Measurements from ENCODE around the gene ATP10A.

Gene ATP10A

GRCh38 chr15:25716414-25717126, 146.6 kb downstream of the ATP10A start:
- DNase-seq (ENCODE audit: low spot score) = no peak

DNA sequence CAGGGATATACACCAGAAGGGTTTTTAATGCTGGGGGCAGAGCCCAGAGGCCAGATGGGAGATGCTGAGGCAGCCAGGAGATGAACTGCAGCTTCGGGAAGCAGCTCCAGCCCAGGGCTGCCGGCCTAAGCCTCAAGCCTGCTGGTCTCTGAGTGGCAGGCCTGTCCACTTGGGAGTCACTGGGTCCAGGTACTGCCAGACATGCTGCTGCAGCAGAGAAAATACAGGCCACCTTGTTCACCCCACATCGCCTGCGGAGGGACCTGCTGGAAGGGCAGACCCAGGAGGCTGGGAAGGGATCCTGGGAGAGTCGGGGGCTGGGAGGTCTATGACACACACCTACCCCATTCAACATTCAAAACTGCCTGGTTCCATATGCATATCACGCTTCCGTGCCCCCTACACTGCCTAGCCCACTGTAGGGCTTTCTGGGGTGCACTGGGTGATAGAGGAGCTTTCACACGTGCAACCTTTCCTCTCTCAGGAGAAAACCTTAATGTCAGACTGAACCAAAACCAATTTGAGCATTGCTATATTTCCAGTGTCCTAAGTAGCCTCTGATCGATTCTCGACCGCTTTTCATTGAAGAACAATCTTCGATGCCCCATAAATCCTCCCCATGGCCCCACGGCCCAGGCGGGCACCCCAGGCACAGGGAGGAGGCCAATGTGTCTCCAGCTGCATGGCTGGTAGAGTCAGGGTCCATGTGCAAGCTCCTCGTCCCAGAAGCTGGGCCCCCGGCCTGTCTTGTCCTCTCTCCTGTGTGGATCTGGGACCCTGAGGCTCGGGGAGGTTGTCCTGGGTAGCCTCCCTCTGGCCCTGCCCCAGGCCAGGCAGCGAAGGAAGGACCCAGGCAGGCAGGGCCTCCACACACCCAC, 147.4 kb downstream of the ATP10A start:
- no peak for DNase-seq (ENCODE audit: low spot score)

GRCh38 chr15:25714538-25714840, 148.6 kb downstream of the ATP10A start:
- no peak for DNase-seq (ENCODE audit: low spot score)

- DNase-seq (ENCODE audit: low spot score) = no peak
Observed at GRCh38 chr15:25713736-25714537, 149.2 kb downstream of the ATP10A start.

DNA sequence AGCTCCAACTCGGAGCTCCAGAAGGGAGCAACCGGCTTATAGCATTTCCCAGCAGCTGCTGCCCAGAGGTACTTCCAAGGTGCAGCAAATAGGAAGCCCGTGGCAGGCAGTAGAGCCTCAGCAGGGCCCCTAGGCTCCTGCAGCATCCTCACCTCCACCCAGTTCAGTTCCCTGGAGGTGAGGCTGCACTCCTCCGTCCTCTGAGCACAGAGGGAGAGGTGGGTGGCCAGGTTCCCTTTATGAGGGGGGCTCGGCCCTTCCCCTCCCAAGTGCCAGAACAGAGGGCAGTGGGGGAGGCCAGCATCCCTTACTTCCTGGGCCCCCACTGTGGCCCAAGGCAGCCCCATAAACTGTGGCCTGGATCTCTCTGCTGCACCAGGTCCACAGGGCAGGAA, 150.2 kb downstream of the ATP10A start:
- no peak for DNase-seq (ENCODE audit: low spot score)

- DNase-seq (ENCODE audit: low spot score) = no peak
Observed at GRCh38 chr15:25712192-25712960, 150.8 kb downstream of the ATP10A start.

DNA sequence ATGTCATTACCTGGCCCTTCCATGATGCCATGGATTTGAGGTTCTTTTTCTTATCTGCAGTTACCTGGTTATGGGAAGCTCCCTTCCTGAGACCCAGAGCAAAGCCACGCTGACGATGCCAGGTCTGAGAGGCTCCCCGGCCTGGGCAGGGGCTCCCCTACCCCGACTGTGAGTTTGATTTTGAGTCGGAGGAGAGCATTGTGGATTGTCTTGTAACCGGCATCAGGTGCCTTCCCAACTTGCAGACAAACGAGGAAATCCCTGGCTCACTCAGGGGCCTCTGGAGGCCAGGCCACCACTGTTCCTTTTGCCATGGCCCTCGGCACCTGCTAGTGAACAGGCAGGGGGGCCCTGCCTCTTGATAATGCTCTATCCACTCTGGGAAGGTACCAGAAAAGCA, 151.4 kb downstream of the ATP10A start:
- DNase-seq (ENCODE audit: low spot score) = no peak

DNA sequence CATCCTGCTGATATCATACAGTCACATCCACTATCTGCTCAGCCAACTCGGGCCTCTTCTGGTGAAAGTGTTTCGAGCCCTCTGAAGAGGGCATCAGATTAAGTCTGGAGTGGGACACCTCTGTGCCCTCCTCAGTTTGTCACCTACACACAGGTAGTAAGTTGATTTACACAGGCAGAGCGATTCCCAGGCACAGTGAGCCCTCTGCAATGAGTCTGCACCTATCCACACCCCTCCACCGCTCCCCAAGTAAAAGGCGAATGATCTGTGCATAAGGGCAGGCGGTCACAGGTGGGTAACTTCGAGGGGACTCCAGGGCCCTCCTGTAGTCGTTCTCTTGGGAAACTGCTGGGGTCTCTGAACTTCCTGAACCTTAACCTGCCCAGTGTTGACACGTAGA, 152.0 kb downstream of the ATP10A start:
- no peak for DNase-seq (ENCODE audit: low spot score)

- DNase-seq (ENCODE audit: low spot score) = peak; percentile 43
Observed at GRCh38 chr15:25710184-25710583, 152.9 kb downstream of the ATP10A start.

- DNase-seq (ENCODE audit: low spot score) = no peak
Observed at GRCh38 chr15:25709437-25710159, 153.5 kb downstream of the ATP10A start.

GRCh38 chr15:25708391-25708790, 154.7 kb downstream of the ATP10A start:
- no peak for DNase-seq (ENCODE audit: low spot score)

DNA sequence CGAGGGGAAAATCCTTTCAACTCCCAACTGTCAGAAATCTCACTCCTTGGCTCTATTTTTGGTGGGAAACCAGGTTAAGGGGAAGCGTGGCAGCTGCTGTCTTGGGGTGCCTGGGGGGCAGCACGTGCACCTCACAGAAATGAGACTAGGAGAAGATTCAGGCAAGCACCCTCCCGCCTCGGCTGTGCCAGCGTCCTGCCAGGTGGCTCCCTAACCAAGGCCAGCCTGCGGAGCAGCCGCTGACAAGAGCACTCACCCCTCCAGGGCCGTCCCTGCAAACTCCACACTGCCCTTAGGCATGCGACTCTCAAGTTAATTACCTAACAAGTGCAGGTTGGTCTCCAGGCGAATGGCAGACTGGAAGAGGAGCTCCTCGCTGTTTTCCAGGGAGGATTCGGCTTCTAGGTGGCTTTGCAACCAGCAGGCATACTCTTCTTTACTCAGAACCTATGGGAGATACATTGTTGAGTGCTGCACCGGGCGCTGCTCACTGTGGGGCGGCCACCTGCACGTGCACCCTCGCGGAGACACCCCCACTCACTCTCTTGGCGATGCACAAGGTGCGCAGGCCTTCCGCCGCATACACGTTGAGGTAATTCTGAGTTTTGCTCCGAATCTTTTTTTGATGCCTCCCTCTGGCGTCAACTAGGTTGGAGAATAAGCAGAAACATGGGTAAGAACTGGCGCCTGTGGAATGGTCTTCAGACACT, 155.3 kb downstream of the ATP10A start:
- DNase-seq (ENCODE audit: low spot score) = no peak

GRCh38 chr15:25706176-25706955, 156.8 kb downstream of the ATP10A start:
- DNase-seq (ENCODE audit: low spot score) = no peak

- DNase-seq (ENCODE audit: low spot score) = no peak
Observed at GRCh38 chr15:25705433-25706115, 157.6 kb downstream of the ATP10A start.

- no peak for DNase-seq (ENCODE audit: low spot score)
Observed at GRCh38 chr15:25703726-25704125, 159.4 kb downstream of the ATP10A start.

- DNase-seq (ENCODE audit: low spot score) = no peak
Observed at GRCh38 chr15:25701721-25702465, 161.2 kb downstream of the ATP10A start.

DNA sequence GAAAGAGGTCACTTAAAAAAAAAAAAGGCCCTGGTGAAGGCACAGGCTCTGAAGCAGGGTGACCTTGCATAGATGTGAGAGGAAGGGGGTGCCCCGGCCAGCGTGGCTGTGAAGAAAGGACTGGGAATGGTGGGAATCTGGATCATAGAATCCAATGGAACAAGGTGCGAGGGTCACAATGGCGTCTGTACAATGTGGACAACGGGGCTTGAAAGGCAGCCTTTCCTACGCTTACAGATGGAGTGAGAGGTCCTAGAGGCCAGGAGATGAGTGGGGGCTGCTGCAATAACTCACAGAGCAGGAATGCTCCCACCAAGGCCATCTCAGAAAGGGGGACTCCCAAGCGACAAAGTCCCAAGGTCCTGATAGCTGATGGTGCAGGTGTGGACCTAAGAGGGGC, 162.2 kb downstream of the ATP10A start:
- no peak for DNase-seq (ENCODE audit: low spot score)

DNA sequence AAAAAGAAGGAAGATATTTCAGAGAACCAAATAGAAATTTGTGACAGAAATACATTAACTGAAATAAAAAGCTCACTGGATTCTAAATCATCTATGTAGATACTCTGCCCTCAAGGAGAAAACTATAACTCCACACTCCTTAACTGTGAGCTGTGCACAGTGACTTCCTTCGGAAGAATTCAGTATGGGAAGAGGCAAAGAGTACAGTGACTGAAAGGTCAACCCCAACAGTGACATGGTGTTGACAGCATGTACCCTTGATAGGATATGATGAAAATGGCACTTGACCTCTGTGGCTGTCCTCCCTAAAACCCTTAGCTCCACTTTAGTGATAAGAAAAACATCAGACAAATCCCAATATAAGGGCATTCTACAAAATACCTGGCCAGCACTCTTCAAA, 165.5 kb downstream of the ATP10A start:
- DNase-seq (ENCODE audit: low spot score) = no peak
